Activated CD8-positive, alpha-beta memory T cell treated with anti-CD3 and anti-CD28 coated beads, Interleukin-2, amount 50 U/mL, for 48 hours (primary cell): ENCODE measurements around the gene INPP5F.
"Not testable (repeated sequence)": the region's sequence is repeated elsewhere in the genome, so short reads cannot be mapped to it uniquely, and the experiment has no call there.

Source experiments
- DNase-seq: peaks from one replicate; pipeline ENCODE4 v3.0.0-alpha.2; 2020

INPP5F gene

GRCh38 chr10:119827430-119827829 lies 101.6 kb downstream of the INPP5F start:
- no peak for DNase-seq

GRCh38 chr10:119829429-119829828 lies 103.6 kb downstream of the INPP5F start:
- DNase-seq: no peak

GRCh38 chr10:119830851-119831250 lies 105.0 kb downstream of the INPP5F start:
- no peak for DNase-seq

GRCh38 chr10:119831656-119832055 lies 105.8 kb downstream of the INPP5F start:
- no peak for DNase-seq

- DNase-seq: no peak
These were observed 107.1 kb downstream of the INPP5F start for GRCh38 chr10:119832951-119833350.

GRCh38 chr10:119834188-119834587 lies 108.3 kb downstream of the INPP5F start:
- no peak for DNase-seq

GRCh38 chr10:119845656-119846055 lies 119.8 kb downstream of the INPP5F start:
- DNase-seq: no peak

- no peak for DNase-seq
These were observed 123.4 kb downstream of the INPP5F start for GRCh38 chr10:119849031-119849789.

- DNase-seq: no peak
These were observed 124.1 kb downstream of the INPP5F start for GRCh38 chr10:119849944-119850343.

GRCh38 chr10:119852277-119852676 lies 126.4 kb downstream of the INPP5F start:
- DNase-seq: no peak

- no peak for DNase-seq
These were observed 127.0 kb downstream of the INPP5F start for GRCh38 chr10:119852822-119853221.

- no peak for DNase-seq
These were observed 127.7 kb downstream of the INPP5F start for GRCh38 chr10:119853574-119853973.

GRCh38 chr10:119858063-119858462 lies 132.2 kb downstream of the INPP5F start:
- DNase-seq: no peak

- no peak for DNase-seq
These were observed 133.8 kb downstream of the INPP5F start for GRCh38 chr10:119859420-119860258.

GRCh38 chr10:119860866-119861607 lies 135.2 kb downstream of the INPP5F start:
- DNase-seq: no peak

- DNase-seq: no peak
These were observed 136.7 kb downstream of the INPP5F start for GRCh38 chr10:119862524-119862923.

- no peak for DNase-seq
These were observed 138.2 kb downstream of the INPP5F start for GRCh38 chr10:119863951-119864565.

GRCh38 chr10:119865699-119866240 lies 139.9 kb downstream of the INPP5F start:
- DNase-seq: no peak

GRCh38 chr10:119867317-119867716 lies 141.5 kb downstream of the INPP5F start:
- no peak for DNase-seq

- not testable (repeated sequence) for DNase-seq
These were observed 143.5 kb downstream of the INPP5F start for GRCh38 chr10:119869398-119869797.

- DNase-seq: peak; percentile 80
These were observed 146.2 kb downstream of the INPP5F start for GRCh38 chr10:119871881-119872609.

GRCh38 chr10:119872610-119872859 lies 146.7 kb downstream of the INPP5F start, which contains the start of gene MCMBP:
TSS of gene MCMBP (minus strand) at chr10:119872843. CDS start at chr10:119872584, 259 bp downstream.
- DNase-seq: no peak
